Osteoblast (primary cell): ENCODE data around the gene IARS2. TPM values are rescaled to one million over a fixed set of nuclear protein-coding genes. Genes with fewer than 3 reads are reported as not detected.

ENCODE experiments used
- DNase-seq: peaks from one replicate; pipeline ENCODE4 v3.0.0; 2011; ENCODE audit warnings: low spot score, mixed read lengths; ENCODE audit not compliant: insufficient read length; ENCODE audit errors: missing footprints
- H2AFZ ChIP-seq: 2 replicates; pipeline ENCODE4 v1.6.0; 2011; ENCODE audit warnings: mild to moderate bottlenecking, low read length
- H3K27ac ChIP-seq: 2 replicates; pipeline ENCODE4 v1.5.1; 2011; ENCODE audit warnings: mild to moderate bottlenecking, low read depth, low read length, moderate library complexity
- H3K27me3 ChIP-seq: 2 replicates; pipeline ENCODE4 v1.6.0; 2012; ENCODE audit warnings: mild to moderate bottlenecking, control low read depth, inconsistent platforms, low read length, moderate library complexity; ENCODE audit not compliant: insufficient read depth
- H3K36me3 ChIP-seq: 2 replicates; pipeline ENCODE4 v1.5.1; 2011; ENCODE audit warnings: mild to moderate bottlenecking, low read length, control low read depth, moderate library complexity; ENCODE audit not compliant: insufficient read depth
- H3K4me1 ChIP-seq: 2 replicates; pipeline ENCODE4 v1.5.1; 2011; ENCODE audit warnings: mild to moderate bottlenecking, low read length, control low read depth, moderate library complexity; ENCODE audit not compliant: insufficient read depth
- H3K4me2 ChIP-seq: 2 replicates; pipeline ENCODE4 v1.6.0; 2011; ENCODE audit warnings: mild to moderate bottlenecking, low read length; ENCODE audit not compliant: insufficient read depth
- H3K4me3 ChIP-seq: fragments of 200-600 bp; sonication (generic); 3 replicates; pipeline ENCODE4 v1.5.1; 2012; ENCODE audit warnings: mild to moderate bottlenecking, low read length, inconsistent platforms; ENCODE audit not compliant: insufficient read depth
- H3K79me2 ChIP-seq: 2 replicates; pipeline ENCODE4 v1.6.0; 2012; ENCODE audit warnings: mild to moderate bottlenecking, low read length, control low read depth, inconsistent platforms; ENCODE audit not compliant: insufficient read depth
- H3K9me3 ChIP-seq: 2 replicates; pipeline ENCODE4 v1.5.1; 2011; ENCODE audit warnings: low read depth, low read length, control low read depth
- H4K20me1 ChIP-seq: 2 replicates; pipeline ENCODE4 v1.6.0; 2012; ENCODE audit warnings: mild to moderate bottlenecking, low read length, control low read depth; ENCODE audit not compliant: insufficient read depth
- CTCF ChIP-seq: IDR thresholded peaks from 2 replicates; pipeline ENCODE4 v1.5.1; 2011; ENCODE audit warnings: mild to moderate bottlenecking, low read depth, low read length, moderate library complexity; ENCODE audit errors: extremely low read depth
- total RNA-seq: library from RNA; depleted of rRNA; stranded (reverse); fragments of >200 nt; gene quantifications from 2 replicates; pipeline ENCODE4 v1.2.3, GENCODE V29; 2012

Gene IARS2
- 76.6 and 79.3 TPM in 2 replicates for total RNA-seq

GRCh38 chr1:220094016-220094911 lies at the start of gene IARS2:
Gene IARS2 (plus strand): TSS chr1:220094132. CDS start chr1:220094217, 85 bp downstream.
- H4K20me1 ChIP-seq, result no peaks in the 10 kb centered on the region
- H3K4me1 ChIP-seq, result peaks cover 6% of the 10 kb centered on the region
- H3K27ac ChIP-seq, result peak within 1 kb of the TSS; percentile 45
- H3K4me3 ChIP-seq, result peak within 1 kb of the TSS; percentile 91
- peak; percentile 98 for DNase-seq
- H3K79me2 ChIP-seq, result peaks cover 25% of the 10 kb centered on the region
- no peak for TF ChIP-seq CTCF
- H3K27me3 ChIP-seq, result no peaks in the 10 kb centered on the region
- H2AFZ ChIP-seq, result peak within 1 kb of the TSS; percentile 93
- H3K9me3 ChIP-seq, result no peaks in the 10 kb centered on the region
- peaks cover 18% of the 10 kb centered on the region for H3K36me3 ChIP-seq
- H3K4me2 ChIP-seq, result peak within 1 kb of the TSS; percentile 89

- peak overlapping the region; percentile 93 for H3K27ac ChIP-seq
- no peak for DNase-seq
- peaks cover 21% of the 10 kb centered on the region for H4K20me1 ChIP-seq
- no peak overlapping the region for H2AFZ ChIP-seq
- no peaks in the 10 kb centered on the region for H3K9me3 ChIP-seq
- no peaks in the 10 kb centered on the region for H3K27me3 ChIP-seq
- peak overlapping the region; percentile 85 for H3K4me2 ChIP-seq
- H3K4me1 ChIP-seq, result peaks cover 16% of the 10 kb centered on the region
- TF ChIP-seq CTCF, result no peak
- H3K4me3 ChIP-seq, result peak overlapping the region; percentile 100
- peaks cover 5% of the 10 kb centered on the region for H3K36me3 ChIP-seq
- H3K79me2 ChIP-seq, result peaks cover 73% of the 10 kb centered on the region
Measured at GRCh38 chr1:220044678-220045355, 49.1 kb upstream of the IARS2 start.

GRCh38 chr1:220045356-220046051 lies 48.4 kb upstream of the IARS2 start:
- Histone ChIP-seq H3K27me3 (no peaks in the 10 kb centered on the region), H3K4me3 (peak overlapping the region; percentile 100), H3K4me1 (peaks cover 16% of the 10 kb centered on the region), H3K4me2 (peak overlapping the region; percentile 85), H3K79me2 (peaks cover 67% of the 10 kb centered on the region), H2AFZ (peak overlapping the region; percentile 100), H4K20me1 (peaks cover 16% of the 10 kb centered on the region), H3K27ac (peak overlapping the region; percentile 93), H3K36me3 (peaks cover 4% of the 10 kb centered on the region), H3K9me3 (no peaks in the 10 kb centered on the region)
- no peak for TF ChIP-seq CTCF
- no peak for DNase-seq
